Muscle of arm (tissue), 12 donors: Measurements from ENCODE around the gene MYMK. TPM values are rescaled to one million over a fixed set of nuclear protein-coding genes. Genes with fewer than 3 reads are reported as not detected.

Source experiments
- DNase-seq: peaks from one replicate; pipeline ENCODE4 v3.0.0-alpha.2; 2013
- polyA plus RNA-seq, 12 donors: library from polyadenylated mRNA; unstranded; fragments of 120-200 nt; gene quantifications; one replicate each; pipeline ENCODE4 v1.2.1, GENCODE V29; 2013; ENCODE audit not compliant: insufficient read length in 12 of 12

The MYMK gene
- polyA plus RNA-seq, 12 donors = 18.1 to 68.0 (median 49.3) TPM; not detected in 1

GRCh38 chr9:133487331-133487725 lies 37.4 kb downstream of the MYMK start:
- no peak for DNase-seq

- no peak for DNase-seq
Measured at GRCh38 chr9:133485531-133486260, 39.1 kb downstream of the MYMK start.

GRCh38 chr9:133484671-133485437 lies 39.9 kb downstream of the MYMK start:
- DNase-seq = no peak

DNA sequence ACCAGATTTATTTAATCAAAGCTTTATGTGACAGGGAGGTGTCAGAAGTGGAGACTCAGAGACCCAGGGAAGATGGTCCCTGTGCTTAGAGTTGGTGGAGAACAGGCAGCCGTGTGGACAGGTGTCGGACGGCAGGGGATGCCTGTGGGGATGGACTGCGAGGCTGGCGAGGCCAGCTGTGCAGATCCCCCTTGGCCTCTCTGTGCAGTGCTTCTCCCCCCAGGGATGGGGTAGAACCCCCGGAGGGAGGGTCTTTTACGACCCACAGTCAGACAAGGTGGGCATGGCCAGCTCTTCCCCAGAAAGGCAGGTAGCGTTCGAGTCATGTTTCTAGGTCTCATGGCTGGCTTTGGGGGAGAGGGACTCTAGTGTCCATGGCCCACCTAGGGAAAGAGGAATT lies 41.1 kb downstream of the MYMK start:
- no peak for DNase-seq

DNA sequence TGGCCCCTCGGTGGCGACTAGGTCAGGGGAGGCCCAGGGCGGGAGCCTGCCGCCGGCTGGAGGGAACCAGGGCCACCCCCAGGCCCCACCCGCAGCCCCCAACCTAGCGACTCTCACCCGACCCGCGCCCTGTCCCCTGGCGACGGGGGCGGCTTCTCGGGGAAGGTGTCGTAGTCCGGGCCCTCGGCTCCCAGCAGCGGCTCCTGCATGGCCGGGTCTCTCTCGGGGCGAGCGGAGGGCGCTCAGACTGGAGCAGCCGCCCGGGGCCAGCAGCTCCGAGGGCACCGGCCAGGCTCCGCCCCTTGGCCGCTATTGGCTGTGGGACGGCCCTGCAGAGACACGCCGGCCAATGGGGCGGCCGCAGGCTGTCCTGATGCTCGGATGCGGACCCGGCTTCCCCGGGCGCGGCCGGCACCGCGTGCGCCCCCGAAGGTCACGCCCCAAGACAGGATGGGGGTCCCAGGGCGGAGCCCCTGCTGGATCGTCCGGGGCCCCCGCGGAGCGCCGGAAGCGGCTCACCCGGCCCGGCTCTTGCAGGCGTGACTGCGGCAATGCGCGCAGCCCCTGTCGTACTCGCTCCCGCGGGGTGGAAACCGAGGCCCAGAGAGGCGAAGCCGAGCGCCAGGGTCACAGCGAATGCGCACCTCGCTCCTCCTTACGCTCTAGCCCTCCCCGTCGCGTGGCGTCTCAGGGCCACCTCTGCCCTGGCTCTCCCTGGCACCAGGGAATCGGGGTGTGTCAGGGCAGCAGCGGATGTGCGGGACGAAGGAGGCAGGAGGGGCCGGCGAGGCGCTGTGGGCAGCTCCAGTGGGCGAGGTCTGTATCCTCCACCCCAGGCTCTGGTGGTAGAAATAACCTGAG lies 45.7 kb downstream of the MYMK start, which contains the start of gene SLC2A6:
Gene SLC2A6 (minus strand): TSS at position 249 of the 861 bp plus-strand sequence. CDS start 40 bp downstream, at position 209.
- DNase-seq = peak; percentile 73

- DNase-seq = no peak
Measured at GRCh38 chr9:133477992-133478850, 46.5 kb downstream of the MYMK start.

DNA sequence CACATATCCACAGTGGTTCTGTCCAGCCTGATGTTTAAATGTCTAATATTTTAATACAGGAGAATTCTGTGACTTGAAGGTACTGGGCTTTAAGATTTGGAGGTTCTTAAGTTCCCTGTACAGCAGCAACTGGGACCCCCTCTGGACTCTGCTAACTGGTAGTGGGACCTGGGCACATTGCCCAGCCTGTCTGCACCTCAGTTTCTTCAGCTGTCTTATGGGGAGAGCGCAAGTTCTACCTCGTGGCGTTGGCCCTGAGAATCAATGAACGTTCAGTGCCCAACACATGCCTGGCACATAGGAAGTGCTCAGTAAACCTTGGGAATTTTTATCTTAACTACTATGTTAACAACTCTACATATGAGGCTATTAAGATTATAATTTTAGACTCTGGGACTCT lies 47.3 kb downstream of the MYMK start:
- no peak for DNase-seq

DNA sequence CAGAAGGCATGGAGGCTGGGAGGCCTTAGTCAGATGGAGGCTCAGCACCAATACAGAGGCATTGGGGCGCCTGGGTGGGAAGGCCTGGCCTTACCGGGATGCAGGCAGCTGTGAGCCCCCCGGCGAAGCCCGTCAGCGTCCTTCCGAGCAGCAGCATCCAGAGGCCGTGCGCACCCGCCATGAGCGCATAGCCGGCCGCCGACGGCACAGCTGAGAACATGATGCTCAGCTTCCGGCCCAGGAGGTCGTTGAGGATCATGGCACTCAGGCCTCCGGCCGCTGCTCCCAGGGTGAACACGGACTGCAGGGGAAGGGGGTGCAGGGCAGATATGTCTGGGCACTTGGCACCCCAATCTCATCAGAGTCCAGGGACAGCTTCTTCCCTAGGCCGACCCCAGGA lies 47.8 kb downstream of the MYMK start:
- DNase-seq = no peak

- DNase-seq = no peak
Measured at GRCh38 chr9:133476036-133476931, 48.5 kb downstream of the MYMK start.

GRCh38 chr9:133475292-133476012 lies 49.3 kb downstream of the MYMK start:
- DNase-seq = no peak

DNA sequence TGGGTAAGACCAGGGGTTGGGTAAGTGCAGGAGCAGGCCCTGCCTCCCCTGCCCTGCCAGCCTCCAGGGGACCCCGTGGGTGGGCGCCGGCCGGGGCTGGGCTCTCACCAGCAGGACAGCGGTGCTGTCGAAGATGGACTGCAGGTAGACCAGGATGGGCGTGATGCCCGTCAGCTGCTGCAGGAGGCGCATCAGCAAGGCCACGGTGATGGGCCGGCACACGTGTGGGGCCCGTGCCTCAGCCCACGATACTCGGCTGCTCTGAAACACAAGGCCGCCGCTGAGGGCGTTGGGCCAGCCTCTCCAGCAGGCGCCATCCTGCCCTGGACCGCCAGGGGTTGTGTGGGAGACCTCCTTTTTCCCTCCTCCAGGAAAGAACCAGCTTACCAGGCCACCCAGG lies 49.9 kb downstream of the MYMK start:
- no peak for DNase-seq

DNA sequence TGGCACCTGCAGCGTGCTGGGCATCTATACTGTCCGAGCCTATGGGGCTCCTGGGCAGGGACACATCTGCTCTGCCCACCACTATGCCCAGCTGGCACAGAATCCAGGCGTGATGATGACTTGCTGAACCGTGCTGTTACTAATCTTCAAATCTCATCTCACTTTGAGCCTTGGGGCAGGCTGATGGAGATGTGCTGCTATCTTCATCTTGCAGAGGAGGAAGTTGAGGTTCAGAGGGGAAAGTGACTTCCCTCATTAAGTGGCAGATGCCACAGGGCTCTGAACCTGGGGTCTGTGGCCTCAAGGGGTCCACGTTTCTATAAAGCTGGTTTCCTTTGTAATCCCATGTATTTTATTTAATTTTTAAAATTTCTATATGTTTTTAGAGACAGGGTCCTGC lies 50.5 kb downstream of the MYMK start:
- no peak for DNase-seq

DNA sequence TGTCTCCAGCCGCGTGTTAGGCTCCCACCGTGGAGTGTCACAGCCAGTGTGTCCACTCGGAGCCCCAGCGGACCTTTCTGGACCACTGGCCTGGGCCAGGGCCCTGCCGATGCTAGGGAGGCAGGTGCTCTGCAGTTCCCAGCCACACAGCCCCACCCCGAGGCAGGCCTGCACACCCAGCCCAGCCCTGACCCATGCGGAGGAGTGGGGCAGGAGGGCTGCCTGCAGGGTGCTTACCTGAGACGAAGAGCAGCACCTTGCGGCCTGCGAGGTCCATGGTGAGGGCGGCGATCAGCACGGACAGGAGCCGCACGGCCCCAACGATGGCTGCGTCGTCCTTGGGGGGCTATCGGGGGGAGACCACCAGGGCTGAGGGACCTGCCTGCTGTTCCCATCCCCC lies 51.0 kb downstream of the MYMK start:
- DNase-seq = no peak

- DNase-seq = no peak
Measured at GRCh38 chr9:133472753-133473378, 51.9 kb downstream of the MYMK start.

- no peak for DNase-seq
Measured at GRCh38 chr9:133472277-133472645, 52.5 kb downstream of the MYMK start.

GRCh38 chr9:133471551-133472276 lies 53.0 kb downstream of the MYMK start:
- no peak for DNase-seq

DNA sequence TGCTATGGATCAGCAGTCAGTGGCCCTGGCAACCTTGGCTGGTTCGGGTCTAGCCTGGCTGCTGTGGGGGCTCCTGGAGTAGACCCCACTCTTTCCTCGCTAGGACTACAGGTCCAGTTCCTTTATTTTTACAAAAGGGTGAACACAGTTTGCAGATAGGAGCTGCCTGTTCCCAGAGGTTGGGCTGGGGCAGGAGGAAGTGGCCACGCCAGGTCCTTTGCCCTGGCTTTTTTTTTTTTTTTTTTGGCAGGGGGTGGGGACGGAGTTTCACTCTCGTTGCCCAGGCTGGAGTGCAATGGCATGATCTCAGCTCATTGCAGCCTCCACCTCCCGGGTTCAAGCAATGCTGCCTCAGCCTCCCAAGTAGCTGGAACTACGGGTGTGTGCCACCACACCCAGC lies 53.8 kb downstream of the MYMK start:
- no peak for DNase-seq

DNA sequence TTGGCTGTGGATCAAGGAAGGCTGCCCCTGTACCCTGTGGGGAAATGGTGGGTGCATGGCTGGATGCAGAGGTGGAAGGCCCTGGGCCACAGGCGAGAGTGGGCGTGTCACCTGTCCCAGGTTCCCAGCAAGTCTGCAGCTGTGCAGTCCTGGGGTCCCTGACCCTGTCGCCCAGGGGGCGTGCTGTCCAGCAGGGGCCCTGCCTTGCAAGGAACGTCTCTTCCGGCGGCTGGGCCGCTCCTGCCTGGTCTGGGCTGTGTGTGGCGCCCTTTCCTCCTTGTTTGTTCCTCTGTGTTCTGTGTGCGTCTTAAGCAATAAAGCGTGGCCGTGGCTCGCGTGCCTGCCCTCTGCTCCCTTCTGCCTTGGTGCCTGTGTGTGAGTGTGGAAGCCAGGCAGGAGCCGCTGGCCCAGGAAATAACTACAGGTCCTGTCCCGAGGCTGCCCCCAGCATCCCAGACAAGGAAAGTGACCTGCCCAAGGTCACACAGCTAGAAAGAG lies 54.3 kb downstream of the MYMK start:
- DNase-seq = no peak
